Neural progenitor cell (in vitro differentiated cells): Measurements from ENCODE around the gene ZNF622. TPM values are rescaled to one million over a fixed set of nuclear protein-coding genes. Genes with fewer than 3 reads are reported as not detected.

Experiments
- DNase-seq: peaks from one replicate; pipeline ENCODE4 v3.0.0-alpha.2; 2016; ENCODE audit warnings: low spot score
- H2AFZ ChIP-seq: fragments of 200-600 bp; sonication (generic); replicated peaks from 2 replicates; pipeline ENCODE4 v1.6.1; 2016; ENCODE audit warnings: antibody characterized with exemption
- H3F3A ChIP-seq: fragments of 200-600 bp; sonication (generic); 2 replicates; pipeline ENCODE4 v1.6.1; 2016; ENCODE audit warnings: antibody characterized with exemption, low read depth
- H3K27ac ChIP-seq: fragments of 200-600 bp; sonication (generic); 2 replicates; pipeline ENCODE4 v1.5.1; 2016; ENCODE audit warnings: mild to moderate bottlenecking
- H3K27me3 ChIP-seq: fragments of 200-600 bp; sonication (generic); 2 replicates; pipeline ENCODE4 v1.6.1; 2016; ENCODE audit warnings: mild to moderate bottlenecking, moderate library complexity
- H3K36me3 ChIP-seq: fragments of 200-600 bp; sonication (generic); 2 replicates; pipeline ENCODE4 v1.5.1; 2016
- H3K4me1 ChIP-seq: fragments of 200-600 bp; sonication (generic); 2 replicates; pipeline ENCODE4 v1.6.1; 2016; ENCODE audit warnings: mixed run types
- H3K4me2 ChIP-seq: fragments of 200-600 bp; sonication (generic); 2 replicates; pipeline ENCODE4 v1.6.1; 2016
- H3K4me3 ChIP-seq: fragments of 200-600 bp; sonication (generic); 2 replicates; pipeline ENCODE4 v1.5.1; 2016
- H3K79me2 ChIP-seq: fragments of 200-600 bp; sonication (generic); 2 replicates; pipeline ENCODE4 v1.6.1; 2016; ENCODE audit warnings: low read depth
- H3K9ac ChIP-seq: fragments of 200-600 bp; sonication (generic); 2 replicates; pipeline ENCODE4 v1.6.1; 2016
- H3K9me3 ChIP-seq: fragments of 200-600 bp; sonication (generic); 2 replicates; pipeline ENCODE4 v1.5.1; 2016; ENCODE audit warnings: low read depth
- H4K20me1 ChIP-seq: fragments of 200-600 bp; sonication (generic); 2 replicates; pipeline ENCODE4 v1.6.1; 2016; ENCODE audit warnings: low read depth
- H3K27ac Mint-ChIP-seq: 3 replicates; pipeline ENCODE4 v1.8.0; 2021; ENCODE audit warnings: mixed read lengths
- H3K27me3 Mint-ChIP-seq: 2 replicates; pipeline ENCODE4 v1.8.0; 2022; ENCODE audit warnings: low read depth, mild to moderate bottlenecking, inconsistent platforms, moderate library complexity, mixed read lengths; ENCODE audit not compliant: insufficient read depth
- H3K36me3 Mint-ChIP-seq: 3 replicates; pipeline ENCODE4 v1.8.0; 2021; ENCODE audit warnings: mixed read lengths
- H3K4me1 Mint-ChIP-seq: 3 replicates; pipeline ENCODE4 v1.8.0; 2021; ENCODE audit warnings: mixed read lengths
- H3K4me3 Mint-ChIP-seq: 3 replicates; pipeline ENCODE4 v1.8.0; 2021; ENCODE audit warnings: mild to moderate bottlenecking, moderate library complexity, mixed read lengths
- H3K9me3 Mint-ChIP-seq: 3 replicates; pipeline ENCODE4 v1.8.0; 2020; ENCODE audit warnings: mixed read lengths
- EZH2 ChIP-seq: fragments of 200-600 bp; sonication (generic); IDR thresholded peaks from 2 replicates; pipeline ENCODE4 v1.6.1; 2017; ENCODE audit warnings: antibody characterized with exemption, mild to moderate bottlenecking, moderate library complexity
- EZH2phosphoT487 ChIP-seq: fragments of 200-600 bp; sonication (generic); IDR thresholded peaks from 2 replicates; pipeline ENCODE4 v1.6.1; 2017; ENCODE audit warnings: antibody characterized with exemption
- total RNA-seq: library from RNA; depleted of rRNA; stranded (reverse); fragments of >200 nt; gene quantifications from 2 replicates; pipeline ENCODE4 v1.2.3, GENCODE V29; 2015; ENCODE audit warnings: low replicate concordance
- TF ChIP-seq, protein P1 (sequence below): fragments of 200-600 bp; sonication (generic); IDR thresholded peaks from 2 replicates; pipeline ENCODE4 v1.5.1; 2017; ENCODE audit warnings: antibody characterized with exemption, mild to moderate bottlenecking

The ZNF622 gene
- total RNA-seq, 1 donor from 2014 or later = 14.6 TPM

DNA sequence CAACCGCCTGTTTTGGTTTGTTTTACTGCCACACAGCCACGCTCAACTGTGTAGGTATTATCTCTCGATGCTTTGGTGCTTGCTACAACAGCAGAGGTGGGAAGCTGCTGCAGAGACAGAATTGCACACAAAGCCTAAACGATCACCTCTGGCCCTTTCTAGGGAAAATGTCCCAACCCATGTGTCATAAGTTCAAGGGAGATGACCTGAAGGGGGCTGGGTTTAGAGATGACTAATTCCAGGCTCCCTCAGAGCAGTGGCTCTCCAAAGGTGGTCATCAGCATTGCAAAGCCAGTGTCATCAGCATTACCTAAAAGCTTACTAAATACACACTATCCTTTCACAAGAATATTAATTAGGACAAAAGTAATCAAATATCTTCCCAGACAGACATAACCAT lies 10.9 kb downstream of the ZNF622 start:
- H3K9ac ChIP-seq = no peak overlapping the region
- no peak for DNase-seq
- peaks cover 17% of the 10 kb centered on the region for H3K79me2 ChIP-seq
- Mint-ChIP-seq H3K4me1 (no peaks in the 10 kb centered on the region), H3K9me3 (no peaks in the 10 kb centered on the region), H3K27ac (no peak overlapping the region), H3K4me3 (no peak overlapping the region), H3K27me3 (no peaks in the 10 kb centered on the region), H3K36me3 (peaks cover 14% of the 10 kb centered on the region)
- H3K4me2 ChIP-seq = no peak overlapping the region
- no peaks in the 10 kb centered on the region for H4K20me1 ChIP-seq
- no peak overlapping the region for H2AFZ ChIP-seq
- H3F3A ChIP-seq = no peaks in the 10 kb centered on the region
- H3K4me3 ChIP-seq = no peak overlapping the region
- H3K4me1 ChIP-seq = no peaks in the 10 kb centered on the region
- H3K27me3 ChIP-seq = no peaks in the 10 kb centered on the region
- no peak overlapping the region for H3K27ac ChIP-seq
- H3K9me3 ChIP-seq = no peaks in the 10 kb centered on the region
- TF ChIP-seq, protein P1, sequence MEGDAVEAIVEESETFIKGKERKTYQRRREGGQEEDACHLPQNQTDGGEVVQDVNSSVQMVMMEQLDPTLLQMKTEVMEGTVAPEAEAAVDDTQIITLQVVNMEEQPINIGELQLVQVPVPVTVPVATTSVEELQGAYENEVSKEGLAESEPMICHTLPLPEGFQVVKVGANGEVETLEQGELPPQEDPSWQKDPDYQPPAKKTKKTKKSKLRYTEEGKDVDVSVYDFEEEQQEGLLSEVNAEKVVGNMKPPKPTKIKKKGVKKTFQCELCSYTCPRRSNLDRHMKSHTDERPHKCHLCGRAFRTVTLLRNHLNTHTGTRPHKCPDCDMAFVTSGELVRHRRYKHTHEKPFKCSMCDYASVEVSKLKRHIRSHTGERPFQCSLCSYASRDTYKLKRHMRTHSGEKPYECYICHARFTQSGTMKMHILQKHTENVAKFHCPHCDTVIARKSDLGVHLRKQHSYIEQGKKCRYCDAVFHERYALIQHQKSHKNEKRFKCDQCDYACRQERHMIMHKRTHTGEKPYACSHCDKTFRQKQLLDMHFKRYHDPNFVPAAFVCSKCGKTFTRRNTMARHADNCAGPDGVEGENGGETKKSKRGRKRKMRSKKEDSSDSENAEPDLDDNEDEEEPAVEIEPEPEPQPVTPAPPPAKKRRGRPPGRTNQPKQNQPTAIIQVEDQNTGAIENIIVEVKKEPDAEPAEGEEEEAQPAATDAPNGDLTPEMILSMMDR = no peak
- TF ChIP-seq EZH2 = no peak
- no peak for TF ChIP-seq EZH2phosphoT487
- H3K36me3 ChIP-seq = peaks cover 9% of the 10 kb centered on the region

DNA sequence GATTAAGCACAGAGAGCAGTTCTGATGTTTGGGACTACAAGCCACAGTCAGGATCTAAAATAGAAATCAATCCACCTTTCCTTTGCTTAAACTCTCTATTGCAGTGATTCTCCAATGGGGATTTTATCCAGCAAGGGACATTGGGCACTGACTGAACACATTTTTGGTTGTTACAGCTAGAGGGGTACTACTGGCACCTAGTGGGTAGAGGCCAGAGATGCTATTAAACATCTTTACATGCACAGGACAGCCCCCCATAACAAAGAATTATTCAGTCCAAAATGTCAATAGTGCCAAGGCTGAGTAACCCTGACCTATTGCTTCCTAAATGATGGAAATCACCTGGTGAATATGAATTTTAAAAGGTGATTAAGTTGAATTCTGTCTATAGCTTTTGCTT lies 12.0 kb downstream of the ZNF622 start:
- Histone ChIP-seq H2AFZ (no peak overlapping the region), H3K9ac (no peak overlapping the region), H3K36me3 (peaks cover 9% of the 10 kb centered on the region), H3F3A (no peaks in the 10 kb centered on the region), H3K9me3 (no peaks in the 10 kb centered on the region), H3K27ac (no peak overlapping the region), H3K4me3 (no peak overlapping the region), H4K20me1 (no peaks in the 10 kb centered on the region), H3K79me2 (peaks cover 17% of the 10 kb centered on the region), H3K4me1 (no peaks in the 10 kb centered on the region), H3K27me3 (no peaks in the 10 kb centered on the region), H3K4me2 (no peak overlapping the region)
- no peak overlapping the region for H3K4me3 Mint-ChIP-seq
- peaks cover 2% of the 10 kb centered on the region for H3K27me3 Mint-ChIP-seq
- TF ChIP-seq EZH2 = no peak
- TF ChIP-seq EZH2phosphoT487 = no peak
- TF ChIP-seq, protein P1 = peak; percentile 43
- DNase-seq = peak; percentile 28
- peaks cover 17% of the 10 kb centered on the region for H3K36me3 Mint-ChIP-seq
- H3K4me1 Mint-ChIP-seq = no peaks in the 10 kb centered on the region
- H3K27ac Mint-ChIP-seq = no peak overlapping the region
- H3K9me3 Mint-ChIP-seq = no peaks in the 10 kb centered on the region

DNA sequence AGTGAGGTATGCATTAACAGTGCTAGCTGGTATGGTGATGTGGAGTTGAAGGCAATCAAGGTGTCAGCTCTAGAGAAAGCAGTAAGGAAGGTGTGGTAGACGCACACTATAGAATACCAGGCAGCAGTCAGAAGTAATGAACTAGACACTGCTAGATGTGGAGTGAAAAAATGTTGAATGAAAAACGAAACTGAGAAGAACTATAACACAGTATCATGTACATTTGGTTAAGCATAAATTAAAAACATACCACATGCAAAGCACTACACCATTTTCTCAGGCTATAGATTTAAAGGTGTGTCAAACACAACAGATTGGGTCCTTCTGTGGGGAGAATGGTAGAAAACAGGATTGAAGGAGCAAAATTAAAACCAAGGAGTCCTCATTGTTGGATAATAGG lies 15.4 kb downstream of the ZNF622 start:
- no peaks in the 10 kb centered on the region for H3F3A ChIP-seq
- TF ChIP-seq EZH2phosphoT487 = no peak
- no peak for TF ChIP-seq EZH2
- TF ChIP-seq, protein P1 = no peak
- Mint-ChIP-seq H3K36me3 (peaks cover 27% of the 10 kb centered on the region), H3K9me3 (no peaks in the 10 kb centered on the region), H3K27ac (no peak overlapping the region), H3K4me1 (no peaks in the 10 kb centered on the region), H3K4me3 (no peak overlapping the region), H3K27me3 (peaks cover 2% of the 10 kb centered on the region)
- H3K36me3 ChIP-seq = peaks cover 9% of the 10 kb centered on the region
- peaks cover 8% of the 10 kb centered on the region for H3K79me2 ChIP-seq
- no peak overlapping the region for H3K4me3 ChIP-seq
- H3K27me3 ChIP-seq = no peaks in the 10 kb centered on the region
- H3K4me2 ChIP-seq = no peak overlapping the region
- no peak for DNase-seq
- H3K9me3 ChIP-seq = no peaks in the 10 kb centered on the region
- no peaks in the 10 kb centered on the region for H4K20me1 ChIP-seq
- no peak overlapping the region for H2AFZ ChIP-seq
- no peak overlapping the region for H3K9ac ChIP-seq
- H3K4me1 ChIP-seq = no peaks in the 10 kb centered on the region
- no peak overlapping the region for H3K27ac ChIP-seq

DNA sequence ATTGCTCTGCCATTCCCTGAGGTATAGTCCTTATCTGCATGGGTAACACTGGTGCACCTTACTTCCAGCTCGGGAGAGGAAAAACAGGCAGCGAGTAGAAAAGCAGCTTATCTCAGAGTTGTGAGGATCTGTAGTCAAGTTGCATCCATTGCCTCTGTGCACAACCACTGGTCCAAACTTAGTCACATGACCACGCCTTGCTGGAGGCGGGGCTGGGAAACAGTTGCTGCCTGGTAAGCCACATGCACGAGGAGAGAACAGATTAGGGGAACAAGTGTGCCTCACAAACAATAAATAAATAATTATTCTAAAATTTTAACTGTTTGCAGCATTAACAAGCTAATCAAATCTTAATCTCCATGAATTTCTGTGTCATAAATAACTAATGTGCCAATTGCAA lies 18.6 kb downstream of the ZNF622 start:
- Mint-ChIP-seq H3K27me3 (peaks cover 2% of the 10 kb centered on the region), H3K27ac (no peak overlapping the region), H3K9me3 (no peaks in the 10 kb centered on the region), H3K4me1 (no peaks in the 10 kb centered on the region), H3K4me3 (no peak overlapping the region), H3K36me3 (peaks cover 22% of the 10 kb centered on the region)
- H3K4me3 ChIP-seq = no peak overlapping the region
- peaks cover 9% of the 10 kb centered on the region for H3K36me3 ChIP-seq
- no peaks in the 10 kb centered on the region for H3K4me1 ChIP-seq
- no peak overlapping the region for H2AFZ ChIP-seq
- no peaks in the 10 kb centered on the region for H3K27me3 ChIP-seq
- no peaks in the 10 kb centered on the region for H3K9me3 ChIP-seq
- H3K27ac ChIP-seq = no peak overlapping the region
- no peak overlapping the region for H3K4me2 ChIP-seq
- DNase-seq = no peak
- H4K20me1 ChIP-seq = no peaks in the 10 kb centered on the region
- H3K9ac ChIP-seq = no peak overlapping the region
- H3F3A ChIP-seq = no peaks in the 10 kb centered on the region
- TF ChIP-seq EZH2phosphoT487 = no peak
- TF ChIP-seq, protein P1 = no peak
- no peak for TF ChIP-seq EZH2
- no peaks in the 10 kb centered on the region for H3K79me2 ChIP-seq
